Peyer's patch (tissue), 4 donors: ENCODE data around the gene TASOR2.

ENCODE experiments used
- CTCF ChIP-seq, 6 experiments: fragments of 450-650 bp in 4 of 6; fragments of 200-600 bp in 2 of 6; sonication (generic) in 1 of 6; IDR thresholded peaks; one replicate each; pipeline ENCODE4 v1.5.1; 2017 to 2019; ENCODE audit warnings: antibody characterized with exemption in 6 of 6, mild to moderate bottlenecking in 3 of 6, moderate library complexity in 1 of 6
- POLR2A ChIP-seq, 2 donors: fragments of 450-650 bp; IDR thresholded peaks; one replicate each; pipeline ENCODE4 v1.5.1; 2017; ENCODE audit warnings: antibody characterized with exemption in 2 of 2, mild to moderate bottlenecking in 2 of 2, moderate library complexity in 2 of 2

DNA sequence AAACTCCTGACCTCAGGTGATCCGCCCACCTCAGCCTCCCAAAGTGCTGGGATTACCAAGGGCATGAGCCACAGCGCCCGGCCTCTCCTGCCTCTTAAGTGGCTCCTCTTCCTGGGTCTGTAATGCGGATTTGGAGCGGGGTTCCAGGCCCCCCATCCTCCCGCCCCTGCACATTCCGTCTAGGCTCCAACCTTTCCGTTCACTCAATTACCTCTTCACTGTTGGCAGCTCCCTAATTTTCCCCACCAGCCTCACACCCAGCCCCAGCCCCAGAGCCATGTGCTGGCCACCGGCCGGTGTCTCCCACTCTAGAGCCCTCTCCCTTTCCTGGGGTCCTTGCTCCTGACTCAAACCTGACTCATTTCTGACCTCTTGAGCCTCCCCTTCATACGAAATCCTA, 34.9 kb upstream of the TASOR2 start:
- TF ChIP-seq CTCF (IDR thresholded peaks at IDR 0.05): no peak
- TF ChIP-seq POLR2A (IDR thresholded peaks at IDR 0.05): no peak
